Measurements from ENCODE around the gene AUP1.
A peak's percentile ranks its signal among the peaks of the same experiment; 100 is the strongest.

Gene AUP1

DNA sequence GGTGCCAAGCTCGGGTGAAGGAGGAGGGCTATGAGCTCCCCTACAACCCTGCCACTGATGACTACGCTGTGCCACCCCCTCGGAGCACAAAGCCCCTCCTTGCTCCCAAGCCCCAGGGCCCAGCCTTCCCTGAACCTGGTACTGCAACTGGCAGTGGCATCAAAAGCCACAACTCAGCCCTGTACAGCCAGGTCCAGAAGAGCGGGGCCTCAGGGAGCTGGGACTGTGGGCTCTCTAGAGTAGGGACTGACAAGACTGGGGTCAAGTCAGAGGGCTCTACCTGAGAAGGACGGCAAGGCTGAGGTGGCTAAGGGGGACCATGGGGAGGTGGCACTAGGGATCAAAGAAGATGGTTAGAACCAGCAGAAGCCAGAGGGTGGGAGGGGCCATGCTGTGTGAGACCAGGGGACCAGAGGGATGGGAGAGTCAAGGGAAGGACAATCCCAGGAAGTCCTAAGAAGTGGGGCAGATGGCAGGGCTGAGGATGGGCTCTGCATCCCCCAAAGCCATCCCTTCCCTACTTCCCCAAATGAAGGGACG is 27.4 kb upstream of the AUP1 start:
- no peak for DNase-seq (ENCODE audit: low spot score)

DNA sequence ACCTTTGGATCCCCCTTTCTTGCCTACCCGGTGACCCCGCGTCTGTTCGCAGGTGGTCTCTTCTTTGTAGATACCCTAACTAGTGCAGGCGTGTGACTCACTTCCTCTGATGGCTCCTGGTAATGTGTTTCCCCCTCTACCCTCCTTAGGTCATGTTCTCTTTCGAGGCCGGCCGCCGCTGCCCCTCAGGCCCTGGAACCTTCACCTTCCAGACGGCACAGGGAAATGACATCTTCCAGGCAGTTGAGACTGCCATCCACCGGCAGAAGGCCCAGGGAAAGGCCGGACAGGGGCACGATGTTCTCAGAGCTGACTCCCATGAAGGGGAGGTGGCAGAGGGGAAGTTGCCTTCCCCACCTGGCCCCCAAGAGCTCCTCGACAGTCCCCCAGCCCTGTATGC is 26.7 kb upstream of the AUP1 start:
- DNase-seq (ENCODE audit: low spot score) = no peak

DNA sequence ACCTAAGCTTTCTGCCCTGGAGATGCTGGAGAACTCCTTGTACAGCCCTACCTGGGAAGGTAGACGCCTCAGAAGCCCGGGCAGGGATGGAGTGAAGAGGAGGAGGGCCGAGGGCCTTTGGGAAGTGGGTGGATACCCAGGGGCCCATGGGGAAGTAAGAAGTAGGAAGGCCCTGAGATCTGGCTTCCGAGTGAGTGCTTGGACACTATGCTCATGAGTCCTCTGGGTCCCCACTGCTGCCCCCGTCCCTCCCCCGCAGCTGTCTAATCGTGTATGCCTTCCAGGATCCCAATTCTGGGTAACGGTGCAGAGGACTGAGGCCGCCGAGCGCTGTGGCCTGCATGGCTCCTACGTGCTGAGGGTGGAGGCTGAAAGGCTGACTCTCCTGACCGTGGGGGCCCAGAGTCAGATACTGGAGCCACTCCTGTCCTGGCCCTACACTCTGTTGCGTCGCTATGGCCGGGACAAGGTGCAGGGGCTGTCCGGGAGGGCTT is 26.2 kb upstream of the AUP1 start:
- no peak for DNase-seq (ENCODE audit: low spot score)

DNA sequence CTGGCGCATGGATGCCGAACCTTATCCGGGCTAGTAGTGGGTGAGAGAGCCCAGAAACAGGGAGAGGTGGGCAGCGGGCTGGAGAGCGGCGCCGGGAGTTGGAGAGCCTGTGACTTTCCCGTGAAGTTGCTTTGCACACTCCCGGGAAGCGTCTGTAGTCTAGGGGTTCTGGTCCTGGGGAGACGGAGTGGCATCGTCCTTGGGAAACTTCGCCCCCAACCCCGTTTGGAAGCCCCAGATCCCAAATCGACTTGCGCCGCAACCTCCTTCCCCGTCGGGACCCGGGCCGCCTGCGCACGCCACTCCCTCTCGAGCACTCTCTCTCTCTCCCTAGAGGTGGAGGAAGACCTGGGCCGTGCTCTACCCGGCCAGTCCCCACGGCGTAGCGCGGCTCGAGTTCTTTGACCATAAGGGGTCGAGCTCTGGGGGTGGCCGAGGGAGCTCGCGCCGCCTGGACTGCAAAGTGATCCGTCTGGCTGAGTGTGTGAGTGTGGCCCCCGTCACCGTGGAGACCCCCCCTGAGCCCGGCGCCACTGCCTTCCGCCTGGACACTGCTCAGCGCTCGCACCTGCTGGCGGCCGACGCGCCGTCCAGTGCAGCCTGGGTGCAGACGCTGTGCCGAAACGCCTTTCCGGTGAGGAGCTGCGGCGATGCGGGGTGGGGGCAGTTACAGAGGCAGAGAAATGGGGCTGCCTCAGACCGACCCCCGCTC is 25.5 kb upstream of the AUP1 start:
- DNase-seq (ENCODE audit: low spot score) = peak; percentile 66

DNA sequence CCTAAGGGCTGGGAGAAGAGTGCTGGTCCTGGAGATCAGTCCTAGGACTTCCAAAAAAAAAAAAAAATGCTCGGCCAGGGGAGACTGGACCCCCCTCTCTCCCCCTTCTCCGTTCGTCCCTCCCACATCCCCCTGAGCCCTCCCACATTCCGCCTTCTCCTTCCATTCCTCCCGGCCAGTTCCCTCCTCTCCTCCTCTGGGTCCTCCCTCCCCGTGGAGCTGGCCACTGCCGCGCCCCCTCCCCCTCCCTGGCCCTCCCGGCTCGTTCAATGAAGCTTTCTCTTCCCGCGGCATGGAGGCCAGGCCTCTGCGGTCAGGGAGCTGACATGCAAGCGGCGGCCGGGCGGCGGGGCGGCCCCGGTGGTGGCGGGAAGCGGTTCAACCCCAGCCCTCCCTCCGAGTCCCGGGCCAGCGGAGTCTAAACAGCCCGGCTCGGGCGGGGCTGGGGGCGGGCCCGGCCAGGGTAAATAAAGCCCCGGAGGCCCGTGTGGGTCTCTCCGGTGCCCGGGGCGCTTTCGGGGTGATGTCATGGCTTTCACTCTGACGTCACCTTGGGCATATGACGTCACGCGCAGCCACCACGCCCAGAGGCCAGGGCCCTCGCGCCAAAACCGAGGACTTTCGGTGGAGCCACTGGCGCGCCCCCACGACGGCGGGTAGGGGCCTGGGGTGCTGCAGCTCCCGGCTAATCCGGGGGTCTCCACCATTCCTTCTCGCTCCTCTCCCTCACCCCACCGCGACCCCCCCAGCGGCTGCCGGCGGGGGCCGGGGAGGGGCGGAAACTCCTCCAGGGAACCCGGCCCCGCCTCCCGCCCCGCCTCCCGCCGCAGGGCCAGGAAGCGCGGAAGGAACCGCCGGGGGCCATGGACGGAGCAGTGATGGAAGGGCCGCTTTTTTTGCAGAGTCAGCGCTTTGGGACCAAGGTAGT is 24.6 kb upstream of the AUP1 start, which contains the start of the genes DOK1 and LOXL3:
Gene DOK1 (plus strand): TSS at position 829 of the 928 bp plus-strand sequence. CDS start 35 bp downstream, at position 864.
Gene LOXL3 (minus strand): TSS at position 51 of the 928 bp plus-strand sequence. CDS start 1,308 bp downstream, outside the sequence.
- DNase-seq (ENCODE audit: low spot score) = peak; percentile 81

DNA sequence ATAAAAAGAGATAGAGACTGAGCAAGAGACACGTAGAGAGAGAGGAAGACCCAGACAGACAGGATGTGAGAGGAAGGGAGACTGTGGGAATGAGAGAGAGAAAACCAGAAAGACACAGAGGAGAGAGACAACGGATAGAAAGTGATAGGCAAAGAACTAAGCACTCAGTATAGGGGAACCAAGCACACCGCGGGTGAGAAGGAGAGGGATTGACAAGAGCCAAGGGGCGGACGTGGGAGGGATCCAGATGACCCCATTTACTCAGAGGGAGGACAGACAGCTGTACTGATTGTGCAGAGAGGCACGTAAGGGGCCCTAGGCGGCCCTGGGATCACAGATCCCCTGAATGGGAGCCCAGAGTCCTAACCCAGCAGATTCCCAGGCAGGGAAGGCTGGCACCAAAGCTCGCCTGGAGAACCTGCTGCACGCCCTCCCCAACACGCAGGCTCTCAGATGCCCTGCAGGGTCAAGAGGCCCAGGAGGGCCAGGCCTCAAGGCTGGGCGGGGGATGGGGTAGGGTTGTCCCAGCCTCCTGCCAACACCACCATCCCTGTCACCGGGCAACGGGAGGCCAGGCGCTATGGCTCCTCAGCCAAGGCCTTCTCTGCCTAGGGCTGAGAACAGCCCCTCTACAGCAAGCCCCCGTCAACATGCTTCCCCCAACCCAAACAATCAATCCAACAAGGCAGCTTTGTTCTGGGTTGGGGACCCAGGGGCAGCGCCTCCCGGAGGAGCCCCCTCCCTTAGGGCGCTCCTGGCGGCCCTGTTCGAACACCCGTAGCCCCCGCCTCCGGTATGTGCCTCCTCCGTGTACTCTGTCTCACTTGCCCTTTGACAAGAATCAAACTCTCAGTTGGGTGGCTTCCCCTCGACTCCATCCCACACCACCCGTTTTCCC is 23.7 kb upstream of the AUP1 start:
- DNase-seq (ENCODE audit: low spot score) = no peak

DNA sequence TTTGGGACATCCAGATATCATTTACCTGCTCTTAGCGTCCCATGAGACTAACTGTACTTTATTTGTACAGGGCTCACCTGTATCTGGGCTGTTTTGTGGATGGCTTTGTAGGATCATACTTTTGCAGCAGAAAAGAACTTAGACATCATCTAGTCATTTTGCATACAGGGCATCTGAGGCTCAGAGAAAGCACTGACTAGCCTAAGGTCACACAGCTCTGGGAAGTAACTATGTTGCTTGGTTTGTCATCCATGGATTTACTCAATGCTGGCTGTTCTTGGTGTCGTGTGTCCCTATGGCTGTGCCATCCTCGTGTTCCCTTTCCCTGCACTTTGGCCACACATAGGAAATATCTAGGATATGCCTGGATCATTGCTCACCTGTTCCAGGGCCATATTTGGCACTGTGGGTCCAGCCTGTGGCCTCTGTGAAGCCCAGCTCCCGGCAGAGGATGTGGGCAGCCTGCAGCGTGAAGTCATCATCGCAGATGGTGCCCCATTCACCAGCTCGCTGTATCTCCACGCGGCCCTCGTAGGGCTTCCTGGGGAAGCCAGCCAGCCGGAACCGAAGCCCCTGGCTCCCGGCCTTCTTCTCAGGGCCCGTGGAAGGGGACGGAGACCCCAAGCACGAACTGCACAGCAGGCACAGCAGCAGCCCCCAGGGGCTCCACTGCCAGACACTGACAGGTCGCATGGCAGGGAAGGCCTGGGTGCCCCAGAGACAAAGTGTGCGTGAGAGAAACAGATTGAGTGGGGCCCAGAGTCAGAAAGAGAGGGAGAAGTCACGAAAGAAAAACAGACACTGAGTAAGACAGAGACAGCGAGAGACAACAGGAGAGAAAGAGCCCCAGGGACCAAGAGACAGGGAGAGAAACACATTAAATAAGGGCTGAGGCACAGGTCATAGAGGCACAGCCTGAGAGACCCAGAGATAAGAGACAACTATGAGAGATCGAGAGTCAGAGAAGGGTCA is 22.7 kb upstream of the AUP1 start:
- no peak for DNase-seq (ENCODE audit: low spot score)

DNA sequence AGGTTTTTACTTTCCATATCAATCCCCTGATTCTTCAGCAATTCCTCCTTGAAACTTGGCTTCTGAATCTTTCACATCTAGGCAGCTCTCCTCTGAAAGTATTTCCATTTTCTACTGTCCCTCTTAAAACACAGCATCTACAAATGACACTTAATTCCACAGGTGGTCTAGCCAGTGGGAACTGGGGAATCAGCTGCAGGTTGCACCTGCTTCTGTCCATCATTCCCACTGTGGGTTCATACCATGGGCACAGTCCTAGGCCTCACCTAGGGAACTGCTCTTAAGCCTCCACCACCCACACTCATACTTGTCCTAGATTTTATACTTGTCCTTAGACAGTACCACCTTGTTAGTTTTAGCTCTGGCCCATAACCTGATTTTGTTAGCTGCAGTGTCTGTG is 22.0 kb upstream of the AUP1 start:
- DNase-seq (ENCODE audit: low spot score) = no peak

DNA sequence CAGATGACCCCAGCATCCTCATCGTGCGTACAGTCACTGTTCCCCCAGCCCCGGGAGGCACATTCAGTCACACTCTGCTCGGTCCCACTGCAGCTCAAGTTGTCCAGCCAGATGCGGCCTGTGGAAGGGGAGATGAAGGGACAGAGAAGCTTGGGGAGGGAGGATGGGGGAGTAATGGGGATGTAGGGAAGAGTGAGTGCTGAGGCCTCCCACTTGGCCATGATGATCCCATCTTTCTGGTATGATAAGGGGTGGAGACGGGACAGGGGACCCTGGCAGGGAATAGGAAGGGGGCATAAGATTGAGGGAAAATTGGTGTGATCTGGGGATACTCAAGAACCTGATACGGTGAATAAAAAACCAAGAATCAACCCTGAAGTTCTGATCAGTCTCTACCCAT is 20.7 kb upstream of the AUP1 start:
- DNase-seq (ENCODE audit: low spot score) = no peak

DNA sequence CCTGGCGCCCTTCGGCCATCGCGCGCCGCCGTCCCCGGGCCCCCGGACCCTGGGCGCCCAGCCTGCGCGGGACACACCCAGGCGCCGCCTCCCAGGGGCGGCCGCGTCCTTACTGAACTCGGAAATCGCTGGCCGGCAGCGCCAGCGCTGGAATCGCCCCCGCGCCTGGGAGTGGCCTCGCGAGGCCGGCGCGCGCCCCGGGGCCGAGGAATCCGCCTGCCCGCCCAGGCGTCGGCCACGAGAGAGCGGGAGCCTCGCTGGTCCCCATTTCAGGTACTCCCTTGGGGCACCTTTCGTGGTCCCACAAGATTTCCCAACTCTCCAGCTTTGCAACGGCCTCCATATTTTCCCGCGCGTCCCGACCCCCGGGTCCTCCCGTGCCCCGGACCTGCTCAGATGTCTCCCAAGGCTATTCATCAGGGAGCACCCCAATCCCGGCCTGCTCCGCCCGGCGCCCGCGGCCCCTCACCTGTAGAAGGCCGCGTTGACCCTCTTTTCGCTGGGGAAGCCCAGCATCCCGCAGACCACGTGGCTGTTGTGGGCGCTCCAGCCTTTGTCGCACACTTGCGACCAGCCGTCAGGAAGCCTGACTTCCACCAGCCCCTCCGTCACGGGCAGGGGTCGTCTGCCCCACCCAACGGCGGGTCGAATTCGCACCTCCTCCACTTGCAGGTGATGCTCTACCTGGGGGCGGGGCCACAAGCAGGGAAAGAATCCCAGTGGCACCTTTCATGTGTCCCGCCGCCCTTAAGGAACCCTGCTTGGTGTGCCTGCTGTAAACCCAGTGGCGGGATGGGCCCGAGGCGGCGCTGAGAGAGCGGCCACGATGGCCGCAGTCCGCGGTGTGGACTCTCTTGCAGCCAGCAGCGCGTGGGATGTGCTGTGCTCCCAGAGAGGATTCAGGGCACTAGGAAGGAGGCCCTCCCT is 19.7 kb upstream of the AUP1 start:
- DNase-seq (ENCODE audit: low spot score) = peak; percentile 58

DNA sequence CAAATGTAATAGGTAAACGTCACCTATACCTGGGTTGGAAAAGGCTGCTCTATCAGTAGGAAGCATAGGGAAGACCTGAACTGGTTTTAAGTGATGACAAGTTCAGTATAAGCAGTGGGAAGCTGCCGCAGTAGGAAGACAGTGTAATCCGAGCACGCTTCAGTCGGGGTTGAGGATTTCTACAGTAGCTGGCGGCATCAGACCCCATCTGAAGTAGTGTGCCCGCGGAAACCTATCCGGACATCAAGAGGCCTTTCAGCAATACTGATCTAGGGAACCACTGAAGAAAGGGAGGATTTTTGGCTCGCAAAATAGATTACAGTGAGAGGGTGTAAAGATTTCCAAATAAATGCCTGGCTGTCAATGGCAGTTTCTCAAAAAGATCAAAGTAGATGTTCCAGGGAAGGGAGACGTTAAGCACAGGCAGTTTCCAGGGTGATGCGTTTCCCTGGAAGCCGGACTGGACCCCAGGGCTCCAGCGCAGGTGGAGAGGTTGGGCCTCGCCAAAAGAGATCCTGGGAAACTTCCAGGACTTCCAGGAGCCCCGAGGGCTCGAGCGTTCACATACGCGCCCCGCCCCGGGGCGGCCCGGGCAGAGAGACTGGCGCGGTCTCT is 18.9 kb upstream of the AUP1 start:
- no peak for DNase-seq (ENCODE audit: low spot score)

DNA sequence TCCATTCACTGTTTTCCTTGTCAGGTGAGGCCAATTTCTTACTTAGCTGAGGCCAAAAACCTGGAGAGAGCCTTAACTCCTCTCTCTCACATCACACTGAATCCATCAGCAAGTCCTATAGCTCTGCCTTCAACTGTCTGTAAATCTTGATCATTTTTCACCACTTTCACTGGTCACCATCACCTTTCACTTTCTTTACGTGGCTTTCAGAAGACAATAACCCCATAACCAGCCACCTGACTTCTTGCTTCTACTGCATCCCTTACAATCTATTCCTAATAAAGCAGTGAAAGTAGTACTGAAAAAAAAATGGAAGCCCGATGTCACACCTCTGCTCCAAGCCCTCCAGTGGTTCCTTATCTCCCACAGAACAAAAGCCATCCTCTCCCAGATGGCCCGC is 16.5 kb upstream of the AUP1 start:
- no peak for DNase-seq (ENCODE audit: low spot score)

DNA sequence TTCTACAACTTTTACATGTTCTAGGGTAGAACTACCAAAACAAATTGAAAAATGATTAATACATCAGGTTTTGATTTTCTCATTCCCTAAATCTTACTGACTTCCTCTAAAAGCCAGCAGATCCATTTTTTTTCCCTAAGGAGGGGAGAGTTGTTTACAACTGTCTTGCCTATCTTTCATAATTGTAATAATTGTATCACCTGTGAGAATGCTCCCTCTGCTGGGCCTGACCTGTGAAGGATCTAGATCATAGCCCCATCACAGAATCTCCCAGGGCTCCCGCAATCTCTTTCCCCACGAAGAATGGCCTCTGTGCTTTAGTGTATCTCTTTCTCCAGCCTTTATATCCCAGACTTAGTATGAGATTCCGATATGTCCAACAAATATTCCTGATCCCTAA is 15.1 kb upstream of the AUP1 start:
- no peak for DNase-seq (ENCODE audit: low spot score)

DNA sequence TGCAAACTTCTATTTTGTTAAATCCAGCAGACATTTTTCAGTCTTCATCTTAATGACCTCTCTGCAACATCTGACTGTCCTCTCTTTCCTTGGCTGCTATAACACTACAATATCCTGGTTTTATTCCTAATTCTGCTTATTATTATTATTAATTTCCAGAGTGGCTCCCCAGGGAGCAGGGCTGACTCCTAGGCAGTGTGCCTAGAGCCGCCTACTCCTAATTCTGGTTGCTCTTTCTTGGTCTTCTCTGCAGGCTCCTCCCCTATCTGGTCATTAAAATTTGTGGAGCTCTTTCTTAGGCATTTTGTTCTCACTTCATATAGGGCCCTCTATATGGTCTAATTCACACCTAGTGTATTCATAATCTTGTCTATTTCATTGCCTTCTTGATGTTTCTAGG is 13.5 kb upstream of the AUP1 start:
- no peak for DNase-seq (ENCODE audit: low spot score)

DNA sequence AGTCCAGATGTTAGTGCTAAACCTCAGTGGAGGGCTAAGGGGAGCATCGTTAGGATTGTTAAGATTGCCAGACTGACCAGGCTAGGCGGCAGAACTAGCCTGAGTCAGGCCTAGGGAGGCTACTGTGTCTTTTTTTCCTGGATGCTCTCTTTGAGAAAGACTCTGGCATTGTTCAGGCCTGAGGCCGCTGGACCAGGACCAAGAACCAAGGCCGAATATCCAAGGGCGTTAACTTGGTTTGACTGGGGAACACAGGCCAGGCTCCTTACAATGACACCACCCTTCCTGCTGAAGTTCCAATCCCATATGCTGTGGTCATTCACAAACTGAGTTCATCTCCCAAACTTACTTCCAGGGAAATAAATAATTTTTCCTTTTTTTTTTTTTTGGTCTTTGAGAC is 10.8 kb upstream of the AUP1 start:
- no peak for DNase-seq (ENCODE audit: low spot score)

DNA sequence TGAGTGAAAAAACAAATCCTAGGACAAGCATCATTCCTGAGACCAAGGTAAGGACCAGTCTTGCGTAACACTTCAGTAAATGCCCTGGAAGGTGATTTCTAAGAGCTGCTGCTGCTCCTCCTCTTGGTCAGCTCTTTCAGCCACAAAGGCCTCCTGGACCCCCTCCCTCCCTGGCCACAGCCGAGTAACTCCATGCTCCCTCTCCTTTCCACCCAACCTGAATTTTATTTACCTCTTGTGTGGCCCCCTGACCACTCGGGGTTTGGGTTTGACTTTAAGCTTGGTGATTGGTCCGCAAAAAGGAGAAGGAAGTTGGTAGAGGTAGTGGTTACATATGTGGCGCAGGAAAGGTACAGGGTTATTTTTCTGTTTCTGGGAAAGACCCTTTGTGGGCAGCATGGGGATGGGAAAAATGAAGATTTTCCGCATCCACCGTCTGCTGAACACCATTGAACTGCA is 9.4 kb upstream of the AUP1 start:
- DNase-seq (ENCODE audit: low spot score) = no peak

DNA sequence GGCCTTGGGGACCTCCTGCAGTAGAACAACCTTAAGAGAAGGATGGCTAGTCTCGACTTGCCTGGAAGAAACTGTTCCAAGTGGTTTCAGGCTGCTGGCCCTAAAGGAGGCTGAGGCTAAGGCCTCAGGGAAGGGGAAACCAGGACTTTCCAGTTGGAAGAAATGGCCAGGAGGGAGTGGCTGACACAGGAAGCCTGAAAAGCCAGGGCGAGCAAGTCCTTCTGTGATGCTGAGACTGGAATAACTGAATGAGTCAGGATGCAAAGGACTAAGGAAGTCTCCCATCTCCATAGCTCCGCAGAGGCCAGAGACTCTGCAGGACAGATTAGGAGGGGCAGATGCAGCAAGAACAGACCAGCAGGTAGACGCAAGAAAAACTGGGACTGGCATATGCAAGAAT is 7.6 kb upstream of the AUP1 start:
- no peak for DNase-seq (ENCODE audit: low spot score)

DNA sequence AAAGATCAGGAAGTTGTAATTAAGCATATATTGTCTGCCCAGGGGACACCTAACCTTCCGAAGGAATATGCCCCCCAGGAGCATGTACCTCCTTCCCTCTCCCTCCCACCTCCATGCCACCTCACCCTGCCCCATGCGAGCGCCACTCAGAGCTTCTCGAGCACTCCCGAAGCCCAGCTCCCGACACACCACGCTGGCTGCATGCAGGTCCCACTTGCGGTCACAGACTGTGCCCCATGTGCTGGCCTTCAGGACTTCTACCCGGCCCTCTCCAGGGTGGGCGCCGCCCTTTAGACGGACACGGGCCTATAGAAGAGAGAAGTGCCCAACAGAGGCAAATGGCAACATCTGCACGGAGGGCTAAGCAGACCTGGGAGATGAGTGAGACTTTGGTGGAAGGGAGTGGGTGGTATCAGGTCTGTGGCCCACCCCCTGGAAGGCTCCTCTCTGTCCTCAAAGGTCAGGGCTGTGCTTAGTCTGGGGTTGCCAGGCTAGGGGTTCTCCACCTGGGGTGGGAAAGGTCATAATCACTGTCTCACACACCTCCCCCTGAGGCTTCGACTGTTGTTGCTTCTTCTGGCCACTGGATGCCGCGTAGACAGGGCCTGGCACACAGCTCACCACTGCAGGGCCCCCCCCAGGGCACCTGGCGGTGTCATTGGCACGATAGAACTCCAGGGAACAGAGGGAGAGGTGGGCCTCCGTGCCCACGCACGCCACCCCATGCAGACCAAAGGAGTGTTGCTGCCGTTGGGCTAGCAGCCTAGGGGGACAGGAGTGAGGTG is 6.9 kb upstream of the AUP1 start:
- no peak for DNase-seq (ENCODE audit: low spot score)

Measured in kidney tubule cell (primary cell).